GM12873 (cell line): Measurements from ENCODE around the gene CHRND.

Experiments used
- CTCF ChIP-seq: IDR thresholded peaks from 2 replicates; pipeline ENCODE4 v1.5.1; 2012; ENCODE audit warnings: low read depth, mild to moderate bottlenecking, moderate library complexity, low read length, control low read depth; ENCODE audit not compliant: insufficient read depth; ENCODE audit errors: missing control alignments

Gene CHRND

GRCh38 chr2:232581725-232582124, 55.8 kb downstream of the CHRND start:
- no peak for TF ChIP-seq CTCF

GRCh38 chr2:232584238-232584637, 58.3 kb downstream of the CHRND start:
- no peak for TF ChIP-seq CTCF
